ENCODE measurements around the gene GRAMD1B. TPM values are rescaled to one million over a fixed set of nuclear protein-coding genes. Genes with fewer than 3 reads are reported as not detected.

Gene GRAMD1B
- total RNA-seq, 6 donors from 2014 or later, result 5.8 to 132 (median 10.1) TPM

DNA sequence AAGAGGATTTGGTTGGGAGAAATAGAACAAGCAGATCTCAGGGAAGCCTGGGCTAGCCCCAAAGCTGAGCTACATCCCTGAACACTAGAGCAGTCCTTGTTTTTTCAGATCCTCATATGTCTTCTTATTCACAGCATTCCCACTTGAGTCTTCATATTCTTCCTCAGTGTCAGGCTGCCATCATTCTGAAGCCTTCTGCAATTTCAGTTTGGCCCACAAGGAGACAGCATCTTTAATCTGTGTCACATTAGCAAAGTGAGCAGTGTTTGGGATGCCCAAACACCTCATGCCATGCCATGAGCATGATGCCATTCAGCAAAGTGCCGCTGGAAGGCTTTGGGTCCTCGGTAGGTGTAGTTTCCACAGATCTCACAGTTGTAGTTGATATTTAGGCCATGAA lies 167.8 kb downstream of the GRAMD1B start:
- no peaks in the 10 kb centered on the region for H3K27me3 ChIP-seq
- H3K4me1 ChIP-seq, result no peaks in the 10 kb centered on the region
- no peak overlapping the region for H3K4me3 ChIP-seq
- 91 to 100% methylated on average over 2 of the region's 2 CpGs for WGBS, 2 donors
- no peaks in the 10 kb centered on the region for H3K36me3 ChIP-seq
- TF ChIP-seq EP300 (IDR thresholded peaks at IDR 0.05) (no peak), POLR2A (IDR thresholded peaks at IDR 0.05) (no peak), POLR2AphosphoS5 (IDR thresholded peaks at IDR 0.05) (no peak)
- TF ChIP-seq, protein P1, sequence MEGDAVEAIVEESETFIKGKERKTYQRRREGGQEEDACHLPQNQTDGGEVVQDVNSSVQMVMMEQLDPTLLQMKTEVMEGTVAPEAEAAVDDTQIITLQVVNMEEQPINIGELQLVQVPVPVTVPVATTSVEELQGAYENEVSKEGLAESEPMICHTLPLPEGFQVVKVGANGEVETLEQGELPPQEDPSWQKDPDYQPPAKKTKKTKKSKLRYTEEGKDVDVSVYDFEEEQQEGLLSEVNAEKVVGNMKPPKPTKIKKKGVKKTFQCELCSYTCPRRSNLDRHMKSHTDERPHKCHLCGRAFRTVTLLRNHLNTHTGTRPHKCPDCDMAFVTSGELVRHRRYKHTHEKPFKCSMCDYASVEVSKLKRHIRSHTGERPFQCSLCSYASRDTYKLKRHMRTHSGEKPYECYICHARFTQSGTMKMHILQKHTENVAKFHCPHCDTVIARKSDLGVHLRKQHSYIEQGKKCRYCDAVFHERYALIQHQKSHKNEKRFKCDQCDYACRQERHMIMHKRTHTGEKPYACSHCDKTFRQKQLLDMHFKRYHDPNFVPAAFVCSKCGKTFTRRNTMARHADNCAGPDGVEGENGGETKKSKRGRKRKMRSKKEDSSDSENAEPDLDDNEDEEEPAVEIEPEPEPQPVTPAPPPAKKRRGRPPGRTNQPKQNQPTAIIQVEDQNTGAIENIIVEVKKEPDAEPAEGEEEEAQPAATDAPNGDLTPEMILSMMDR (IDR thresholded peaks at IDR 0.05), result no peak
- no peak overlapping the region for H3K27ac ChIP-seq
- ATAC-seq (ENCODE audit: low FRiP score in 2 of 2), result no peak
- no peak for DNase-seq
- H3K9me3 ChIP-seq, result no peaks in the 10 kb centered on the region

DNA sequence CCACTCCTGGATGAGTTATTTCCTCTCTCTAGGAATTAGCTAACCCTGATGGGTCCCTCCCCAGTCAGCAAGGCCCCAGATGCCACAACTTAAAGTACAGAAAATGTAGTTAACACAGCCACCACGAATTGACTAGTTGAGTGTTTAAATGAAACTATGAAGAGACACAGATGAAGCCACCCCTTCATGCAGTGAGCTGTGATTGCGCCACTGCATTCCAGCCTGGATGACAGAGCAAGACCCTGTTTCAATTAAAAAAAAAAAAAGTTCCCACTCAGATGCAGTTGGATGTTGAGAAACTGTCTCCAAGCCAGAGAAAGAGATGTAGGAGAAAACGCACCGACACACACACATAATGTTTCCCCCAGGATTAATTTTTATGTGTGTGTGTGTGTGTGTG lies 171.1 kb downstream of the GRAMD1B start:
- no peak for DNase-seq
- Histone ChIP-seq H3K4me1 (no peaks in the 10 kb centered on the region), H3K9me3 (no peaks in the 10 kb centered on the region), H3K27ac (no peak overlapping the region), H3K36me3 (peaks cover 0 to 3% (median 0%) of the 10 kb centered on the region in 4 donors), H3K27me3 (no peaks in the 10 kb centered on the region), H3K4me3 (no peak overlapping the region)
- TF ChIP-seq POLR2A (IDR thresholded peaks at IDR 0.05), result no peak
- TF ChIP-seq POLR2AphosphoS5 (IDR thresholded peaks at IDR 0.05), result no peak
- TF ChIP-seq EP300 (IDR thresholded peaks at IDR 0.05), result no peak
- TF ChIP-seq, protein P1 (IDR thresholded peaks at IDR 0.05), result no peak
- WGBS, 2 donors, result 75 to 86% methylated on average over 4 of the region's 4 CpGs
- ATAC-seq (ENCODE audit: low FRiP score in 2 of 2), result no peak

DNA sequence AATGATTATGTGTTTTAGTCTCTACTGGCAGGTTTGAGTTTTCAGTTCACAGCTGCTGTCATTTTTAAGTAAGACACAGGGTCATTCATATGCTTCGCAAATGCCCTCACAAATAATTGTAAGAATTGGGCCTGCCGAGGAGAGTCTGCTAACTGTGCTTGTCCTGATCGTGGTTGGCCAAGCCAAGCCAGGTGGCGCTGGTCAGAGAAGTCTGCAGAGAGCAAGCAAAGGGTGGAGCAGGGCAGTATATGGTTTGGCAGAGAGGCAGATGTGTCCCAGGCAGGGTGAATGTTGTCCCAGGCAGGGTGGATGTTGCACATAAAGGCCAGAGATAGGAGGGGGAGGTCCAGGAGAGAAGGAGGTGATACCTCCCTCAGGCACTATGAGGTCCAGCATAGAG lies 171.7 kb downstream of the GRAMD1B start:
- Histone ChIP-seq H3K36me3 (peaks cover 0 to 3% (median 0%) of the 10 kb centered on the region in 4 donors), H3K4me1 (no peaks in the 10 kb centered on the region), H3K27ac (no peak overlapping the region), H3K9me3 (no peaks in the 10 kb centered on the region), H3K27me3 (no peaks in the 10 kb centered on the region), H3K4me3 (no peak overlapping the region)
- TF ChIP-seq, protein P1 (IDR thresholded peaks at IDR 0.05), result no peak
- TF ChIP-seq EP300 (IDR thresholded peaks at IDR 0.05) (no peak), POLR2A (IDR thresholded peaks at IDR 0.05) (no peak), POLR2AphosphoS5 (IDR thresholded peaks at IDR 0.05) (no peak)
- 77 to 89% methylated on average over 4 of the region's 4 CpGs for WGBS, 2 donors
- ATAC-seq (ENCODE audit: low FRiP score in 2 of 2) (no peak), DNase-seq (no peak)

DNA sequence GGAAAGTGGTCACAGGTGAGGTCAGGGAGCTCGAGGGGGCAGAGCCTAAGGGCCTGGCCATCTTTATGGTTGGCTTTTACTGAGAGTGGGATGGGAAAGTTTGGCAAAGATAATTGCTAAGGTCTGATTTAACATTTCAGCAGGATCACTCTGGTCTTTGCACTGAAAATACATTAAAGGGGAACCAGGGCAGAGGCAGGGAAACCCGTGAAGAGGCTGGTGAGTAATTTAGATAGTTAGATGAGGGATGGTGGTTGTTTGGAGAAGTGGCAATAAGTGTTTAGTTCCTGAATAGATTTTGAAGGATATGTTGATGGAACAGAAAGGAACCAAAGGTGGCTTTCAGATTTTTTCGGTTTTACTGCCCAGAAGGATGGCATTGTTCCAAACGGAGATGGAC lies 173.6 kb downstream of the GRAMD1B start:
- Histone ChIP-seq H3K9me3 (no peaks in the 10 kb centered on the region), H3K4me1 (no peaks in the 10 kb centered on the region), H3K27me3 (no peaks in the 10 kb centered on the region), H3K4me3 (no peak overlapping the region), H3K27ac (no peak overlapping the region), H3K36me3 (peaks cover 0 to 3% (median under 1%) of the 10 kb centered on the region in 4 donors)
- TF ChIP-seq EP300 (IDR thresholded peaks at IDR 0.05) (no peak), POLR2A (IDR thresholded peaks at IDR 0.05) (no peak), POLR2AphosphoS5 (IDR thresholded peaks at IDR 0.05) (no peak)
- TF ChIP-seq, protein P1 (IDR thresholded peaks at IDR 0.05), result no peak
- 83 to 86% methylated on average over 4 of the region's 4 CpGs for WGBS, 2 donors
- no peak for DNase-seq
- no peak for ATAC-seq (ENCODE audit: low FRiP score in 2 of 2)

DNA sequence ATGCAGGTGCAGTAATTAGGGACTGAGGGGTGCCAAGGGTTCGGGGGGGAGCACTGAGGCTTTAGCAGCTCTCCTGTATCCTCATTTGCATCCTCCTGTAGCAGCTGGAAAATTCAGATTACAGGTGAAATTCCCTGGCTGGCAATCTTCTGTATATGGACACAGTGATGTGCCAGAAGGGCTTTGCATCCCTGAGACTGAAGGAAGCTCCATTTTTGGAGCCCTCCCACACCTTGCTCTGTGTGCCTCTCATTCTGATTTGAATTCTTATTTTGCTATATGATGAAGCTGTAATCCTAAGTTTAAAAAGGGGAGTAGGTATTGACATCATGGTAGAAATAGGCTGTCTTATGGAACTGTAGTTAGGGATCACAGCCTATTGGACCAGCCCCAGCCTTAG lies 177.7 kb downstream of the GRAMD1B start:
- Histone ChIP-seq H3K36me3 (peaks cover 0 to 13% (median 1%) of the 10 kb centered on the region in 4 donors), H3K4me3 (no peak overlapping the region), H3K4me1 (no peaks in the 10 kb centered on the region), H3K27me3 (no peaks in the 10 kb centered on the region), H3K27ac (no peak overlapping the region), H3K9me3 (no peaks in the 10 kb centered on the region)
- ATAC-seq (ENCODE audit: low FRiP score in 2 of 2), result no peak
- no peak for TF ChIP-seq POLR2A (IDR thresholded peaks at IDR 0.05)
- TF ChIP-seq, protein P1 (IDR thresholded peaks at IDR 0.05), result no peak
- TF ChIP-seq POLR2AphosphoS5 (IDR thresholded peaks at IDR 0.05), result no peak
- TF ChIP-seq EP300 (IDR thresholded peaks at IDR 0.05), result no peak
- WGBS, 2 donors, result 80% methylated on average over 1 of the region's 1 CpG; no CpG with 5 or more reads in 1 of the 2 donors
- no peak for DNase-seq
